Measurements from ENCODE around the gene PGRMC2. TPM values are rescaled to one million over a fixed set of nuclear protein-coding genes. Genes with fewer than 3 reads are reported as not detected.

Gene PGRMC2
- total RNA-seq, 2 experiments from 2014 or later, result 43.8 to 47.0 TPM

DNA sequence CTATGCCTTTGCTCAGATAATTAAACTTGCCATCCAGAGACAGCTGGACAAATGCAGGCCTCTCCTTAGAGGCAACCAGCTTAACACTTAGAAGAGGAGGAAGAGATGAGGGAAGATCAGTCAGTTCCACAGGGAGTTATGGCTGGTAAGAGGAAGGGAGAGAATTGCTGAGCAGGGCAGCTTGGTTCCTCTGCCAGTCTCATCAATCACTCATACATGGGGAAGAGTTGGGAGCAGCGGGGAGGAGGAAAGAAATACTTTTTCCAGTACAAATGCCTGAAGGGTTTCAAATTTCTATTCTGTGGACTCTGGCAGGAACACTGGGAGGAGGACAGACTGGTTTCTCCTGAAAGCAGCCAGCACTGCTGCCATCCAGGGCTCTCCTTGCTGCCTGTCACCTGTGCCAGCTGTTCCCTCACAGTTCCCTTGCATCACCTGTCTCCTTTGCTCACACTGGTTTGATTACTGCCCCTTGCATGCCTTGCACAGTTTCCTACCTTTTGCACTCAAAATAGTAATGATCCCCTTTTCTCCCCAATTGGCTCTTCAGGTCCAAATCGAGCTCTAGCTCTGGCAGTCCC lies 59.5 kb downstream of the PGRMC2 start:
- H3K4me1 Mint-ChIP-seq, result no peaks in the 10 kb centered on the region
- no peak overlapping the region for H3K4me3 Mint-ChIP-seq
- H3K27ac Mint-ChIP-seq, result no peak overlapping the region
- H3K27me3 Mint-ChIP-seq, result peaks cover 3% of the 10 kb centered on the region
- DNase-seq, result no peak
- no peaks in the 10 kb centered on the region for H3K36me3 Mint-ChIP-seq
- no peaks in the 10 kb centered on the region for H3K9me3 Mint-ChIP-seq

- Mint-ChIP-seq H3K9me3 (no peaks in the 10 kb centered on the region), H3K4me1 (peaks cover 1% of the 10 kb centered on the region), H3K36me3 (no peaks in the 10 kb centered on the region), H3K27ac (no peak overlapping the region), H3K27me3 (peaks cover 3% of the 10 kb centered on the region), H3K4me3 (no peak overlapping the region)
- no peak for DNase-seq
These were observed 62.5 kb downstream of the PGRMC2 start for GRCh38 chr4:128225148-128225547.

- DNase-seq, result no peak
- H3K36me3 Mint-ChIP-seq, result no peaks in the 10 kb centered on the region
- no peak overlapping the region for H3K27ac Mint-ChIP-seq
- H3K4me3 Mint-ChIP-seq, result no peak overlapping the region
- H3K27me3 Mint-ChIP-seq, result no peaks in the 10 kb centered on the region
- H3K4me1 Mint-ChIP-seq, result peaks cover 2% of the 10 kb centered on the region
- no peaks in the 10 kb centered on the region for H3K9me3 Mint-ChIP-seq
These were observed 66.0 kb downstream of the PGRMC2 start for GRCh38 chr4:128221586-128221985.

DNA sequence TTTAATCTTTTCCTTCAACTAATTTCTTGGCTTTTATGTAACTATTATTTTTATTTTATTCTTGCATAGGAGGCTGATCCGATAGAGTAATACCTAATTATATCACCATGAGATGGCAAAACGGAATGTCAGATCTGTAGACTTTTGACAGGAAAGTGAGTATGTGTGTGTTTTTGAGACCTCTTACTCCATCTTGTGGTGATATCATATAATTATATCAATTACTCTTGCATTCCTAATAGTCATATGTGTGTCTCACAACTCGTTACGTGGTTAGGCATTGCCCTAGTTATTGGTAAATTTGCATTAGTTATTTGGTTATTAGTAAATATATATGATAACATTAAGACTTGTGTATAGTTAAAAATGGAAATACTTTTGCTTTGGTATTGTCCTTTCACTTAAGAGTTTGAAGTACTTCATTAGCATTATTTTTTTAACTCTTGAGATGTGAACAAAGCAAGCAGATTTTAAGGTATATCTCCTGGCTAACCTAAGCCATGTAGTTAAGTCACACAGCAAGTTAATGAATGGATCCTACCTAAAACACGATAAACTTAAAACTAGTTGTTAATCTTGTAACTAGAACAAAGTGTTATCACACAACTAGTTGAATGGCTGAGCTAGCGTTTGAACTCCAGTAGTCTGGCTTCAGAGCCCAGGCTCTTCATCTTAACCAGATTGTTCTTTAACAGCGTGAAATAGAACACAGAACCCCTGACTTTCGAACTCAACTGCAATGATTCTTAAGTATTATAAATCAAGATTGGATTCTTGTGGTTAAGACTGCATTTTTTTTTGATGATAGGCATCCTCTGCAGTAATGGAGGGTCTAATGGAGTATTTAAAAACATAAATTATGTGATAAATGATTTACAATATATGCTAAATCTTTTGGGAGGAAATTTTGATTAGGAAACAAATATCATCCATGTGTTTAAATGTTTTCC lies 67.1 kb downstream of the PGRMC2 start:
- DNase-seq, result no peak
- Mint-ChIP-seq H3K4me3 (no peak overlapping the region), H3K27ac (no peak overlapping the region), H3K36me3 (no peaks in the 10 kb centered on the region), H3K4me1 (peaks cover 2% of the 10 kb centered on the region), H3K27me3 (no peaks in the 10 kb centered on the region), H3K9me3 (no peaks in the 10 kb centered on the region)

Other genes starting within 250 kb of the PGRMC2 start
- 10 to 100 TPM; 19.8 to 21.8 TPM for gene LARP1B, start 226.5 kb downstream of the PGRMC2 start, total RNA-seq